ENCODE data around the gene UMODL1.
"Not testable (repeated sequence)": the region's sequence is repeated elsewhere in the genome, so short reads cannot be mapped to it uniquely, and the experiment has no call there.

The UMODL1 gene

GRCh38 chr21:42061195-42061985, 9.7 kb upstream of the UMODL1 start:
- no peak for DNase-seq

DNA sequence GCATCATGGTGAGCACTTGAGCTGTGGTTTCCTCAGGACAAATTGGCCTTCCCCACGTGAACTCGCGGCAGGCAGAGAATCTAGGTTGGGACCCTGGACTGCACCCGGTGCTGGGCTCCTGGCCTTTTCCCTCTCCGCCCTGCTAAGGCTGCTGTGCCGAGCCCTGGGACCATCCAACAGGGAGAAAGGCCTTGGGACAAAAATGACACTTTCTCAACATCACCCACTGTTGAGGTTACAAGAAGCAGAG, 9.2 kb upstream of the UMODL1 start:
- no peak for DNase-seq

GRCh38 chr21:42062236-42063022, 8.7 kb upstream of the UMODL1 start:
- no peak for DNase-seq

GRCh38 chr21:42063191-42063570, 7.9 kb upstream of the UMODL1 start:
- DNase-seq = no peak

DNA sequence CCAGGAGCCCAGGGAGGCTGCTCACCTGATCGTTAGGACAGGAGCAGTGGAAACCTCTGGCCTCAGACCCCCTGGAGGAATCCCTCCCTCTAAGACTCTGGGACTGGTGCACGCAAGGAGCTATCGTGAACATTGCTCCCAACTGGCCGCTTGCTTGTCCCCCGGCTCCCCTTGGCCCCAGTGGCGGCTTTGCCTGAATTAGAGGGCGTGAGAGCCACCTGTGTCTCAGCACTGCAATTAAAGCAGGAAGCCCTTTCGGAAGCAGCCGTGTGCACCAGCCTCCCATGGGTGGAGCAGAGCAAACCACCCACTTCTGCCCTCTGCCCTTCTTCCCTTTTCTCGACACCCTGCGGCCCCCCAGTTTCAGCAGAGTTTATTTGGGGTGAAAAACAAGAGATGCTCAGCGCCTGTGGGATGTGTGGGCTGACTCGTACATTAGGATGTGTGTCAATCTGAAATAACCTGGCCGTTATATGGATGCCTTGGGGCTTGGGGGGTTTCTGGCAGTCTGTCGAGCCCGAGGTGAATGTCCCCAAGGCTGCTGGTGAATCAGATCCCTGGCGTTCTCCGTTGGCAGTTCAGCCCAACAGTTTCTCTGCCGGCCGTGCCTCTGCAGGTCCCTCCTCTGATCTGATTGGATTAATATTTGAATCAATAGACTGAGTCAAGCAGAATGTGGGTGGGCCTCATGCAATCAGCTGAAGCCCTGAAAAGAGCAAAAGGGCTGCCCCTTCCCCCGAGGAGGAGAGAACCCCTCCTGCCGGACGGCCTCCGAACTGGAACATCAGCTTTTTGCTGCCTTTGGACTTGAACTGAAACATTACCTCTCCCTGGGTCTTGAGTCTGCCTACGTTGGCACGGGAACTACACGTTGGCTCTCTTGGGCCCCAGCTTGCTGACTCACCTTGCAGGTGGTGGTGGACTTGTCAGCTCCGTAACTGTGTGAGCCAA, 7.3 kb upstream of the UMODL1 start:
- no peak for DNase-seq

- no peak for DNase-seq
Observed at GRCh38 chr21:42066521-42066920, 4.6 kb upstream of the UMODL1 start.

DNA sequence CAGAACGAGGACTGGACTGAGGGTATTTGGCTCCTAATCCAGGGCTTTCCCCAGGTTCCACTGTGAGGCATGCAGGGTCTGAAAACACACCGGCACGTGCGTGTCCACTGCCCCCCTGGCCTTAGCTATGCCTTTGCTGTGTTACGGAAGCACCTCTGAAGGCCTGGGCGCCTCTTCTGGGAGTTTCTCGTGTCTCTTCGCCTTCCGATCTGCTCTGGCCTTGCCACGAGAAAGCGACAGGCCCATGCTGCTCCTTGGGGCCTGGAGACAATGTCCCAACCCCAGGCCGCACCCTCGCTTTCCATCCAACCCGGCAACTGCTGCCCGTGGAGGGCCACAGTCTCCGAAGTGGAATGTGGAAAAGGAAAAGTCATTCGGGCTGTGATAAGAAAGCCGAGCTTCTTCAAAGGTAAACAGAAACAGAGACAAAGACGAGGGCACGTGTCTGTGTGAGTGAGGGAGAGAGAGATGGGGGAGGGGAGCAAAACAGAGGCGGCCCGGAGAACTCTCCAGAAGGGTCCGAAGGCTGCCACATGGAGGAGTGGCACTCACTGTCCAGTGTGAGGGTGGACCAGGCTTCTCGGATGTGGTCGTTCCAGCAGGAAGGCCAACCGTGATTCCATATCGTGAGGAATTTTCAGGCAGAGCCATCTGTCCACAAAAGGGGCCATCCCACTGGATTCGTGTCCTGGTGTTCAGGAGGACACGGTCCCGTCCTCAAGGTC, 3.4 kb upstream of the UMODL1 start:
- DNase-seq = no peak

DNA sequence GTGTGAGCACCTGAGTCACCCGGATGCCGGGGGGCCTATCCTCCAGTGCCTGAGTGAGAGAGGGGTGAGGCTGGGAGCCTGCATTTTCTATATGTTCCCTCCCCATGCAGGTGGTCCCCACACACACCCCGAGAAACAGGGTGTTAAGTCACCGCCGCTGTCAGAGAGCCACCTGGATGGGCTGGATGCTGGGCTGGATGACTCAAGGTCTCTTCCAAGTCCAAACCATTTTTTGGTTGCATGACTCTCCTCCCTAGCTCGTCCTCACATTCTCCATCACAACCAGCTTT, 2.9 kb upstream of the UMODL1 start:
- no peak for DNase-seq

DNA sequence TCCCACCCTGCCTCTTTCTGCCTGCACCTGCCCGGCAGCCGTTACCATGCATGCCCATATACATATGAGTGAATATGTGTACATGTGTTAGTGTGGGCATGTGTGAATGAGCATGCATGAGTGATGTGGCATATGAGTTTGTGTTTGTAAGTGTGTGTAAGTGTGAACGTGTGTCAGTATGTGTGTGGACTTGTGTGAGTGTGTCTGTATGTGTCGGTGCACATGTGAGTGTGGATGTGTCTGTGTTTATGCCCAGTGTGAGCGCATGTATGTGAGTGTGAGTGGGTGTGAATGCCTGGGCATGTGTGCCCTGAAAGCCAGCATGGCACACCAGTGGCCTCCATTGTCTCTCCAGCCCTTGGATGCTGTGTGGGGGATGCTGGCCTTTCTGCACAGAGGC, 2.5 kb upstream of the UMODL1 start:
- DNase-seq = no peak

DNA sequence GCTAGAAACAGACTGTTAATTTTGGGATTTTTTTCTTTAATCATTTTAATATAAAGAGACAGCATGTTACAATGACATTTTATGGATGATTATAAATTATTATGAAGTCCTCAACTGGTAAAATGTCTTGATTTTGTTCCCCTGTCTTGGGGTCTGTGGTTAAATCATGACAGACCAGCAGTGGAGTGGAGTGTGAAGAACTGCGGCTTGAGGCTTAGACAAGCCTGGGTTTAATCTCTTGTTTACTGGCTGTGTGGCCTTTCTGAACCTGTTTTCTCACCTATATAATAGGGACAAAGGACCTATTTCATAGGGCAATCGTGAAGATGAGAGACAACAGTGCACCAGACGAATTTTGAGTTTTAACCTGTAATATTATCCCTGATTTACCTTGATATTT, 1.8 kb upstream of the UMODL1 start:
- DNase-seq = no peak

DNA sequence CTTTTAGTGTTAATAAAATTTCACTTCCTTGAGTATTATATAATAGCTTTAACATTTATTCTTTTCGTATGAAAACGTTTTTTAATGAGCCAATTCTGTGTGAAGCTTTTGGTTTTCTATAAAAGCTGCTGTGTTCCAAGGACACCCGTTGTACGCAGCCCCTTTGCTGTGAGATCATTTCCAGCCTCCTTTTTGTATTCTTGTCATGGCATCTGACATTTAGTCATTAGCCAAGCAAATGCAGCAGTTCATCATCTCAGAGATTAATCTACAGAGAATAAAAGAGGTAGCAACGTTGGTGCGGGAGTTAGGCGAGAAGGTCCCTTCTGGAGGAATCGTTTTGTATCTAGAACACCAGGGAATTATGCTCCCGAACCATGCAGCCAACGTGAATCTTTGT, 1.3 kb upstream of the UMODL1 start:
- DNase-seq = no peak

GRCh38 chr21:42073145-42074099, 2.3 kb downstream of the UMODL1 start:
- no peak for DNase-seq

DNA sequence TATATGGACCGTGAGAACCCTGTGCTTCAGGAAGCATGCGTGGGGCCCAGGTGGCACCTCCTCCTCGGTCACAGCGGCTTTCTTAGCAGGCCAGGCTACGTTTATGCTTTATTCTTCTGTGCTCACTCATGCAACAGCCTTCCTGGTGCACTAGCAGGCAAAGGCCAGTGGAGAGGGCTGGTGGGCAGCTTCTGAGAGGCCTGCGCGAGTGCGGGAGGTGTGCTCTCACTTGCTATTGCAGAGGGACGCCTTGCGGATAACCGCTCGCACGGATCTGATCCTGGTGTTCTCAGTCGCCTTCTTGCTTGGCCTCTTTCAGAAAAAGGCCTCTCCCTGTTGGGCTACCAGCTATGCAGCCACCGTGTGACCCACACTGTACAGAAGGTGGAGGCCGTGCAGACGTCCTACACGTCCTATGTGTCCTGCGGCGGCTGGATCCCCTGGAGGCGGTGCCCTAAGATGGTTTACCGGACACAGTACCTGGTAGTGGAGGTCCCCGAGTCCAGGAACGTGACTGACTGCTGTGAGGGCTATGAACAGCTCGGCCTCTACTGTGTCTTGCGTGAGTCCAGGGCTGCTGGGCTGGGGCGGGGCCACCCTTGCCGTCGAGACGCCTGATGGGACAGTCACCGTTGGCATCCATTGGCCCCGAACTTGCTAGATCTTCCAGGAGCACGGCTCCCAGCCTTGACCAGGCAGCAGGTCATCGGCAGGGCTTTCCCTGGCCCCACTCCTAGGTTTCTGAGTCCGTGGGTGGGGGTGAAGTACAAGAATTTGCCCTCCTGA, 4.8 kb downstream of the UMODL1 start:
- DNase-seq = no peak

DNA sequence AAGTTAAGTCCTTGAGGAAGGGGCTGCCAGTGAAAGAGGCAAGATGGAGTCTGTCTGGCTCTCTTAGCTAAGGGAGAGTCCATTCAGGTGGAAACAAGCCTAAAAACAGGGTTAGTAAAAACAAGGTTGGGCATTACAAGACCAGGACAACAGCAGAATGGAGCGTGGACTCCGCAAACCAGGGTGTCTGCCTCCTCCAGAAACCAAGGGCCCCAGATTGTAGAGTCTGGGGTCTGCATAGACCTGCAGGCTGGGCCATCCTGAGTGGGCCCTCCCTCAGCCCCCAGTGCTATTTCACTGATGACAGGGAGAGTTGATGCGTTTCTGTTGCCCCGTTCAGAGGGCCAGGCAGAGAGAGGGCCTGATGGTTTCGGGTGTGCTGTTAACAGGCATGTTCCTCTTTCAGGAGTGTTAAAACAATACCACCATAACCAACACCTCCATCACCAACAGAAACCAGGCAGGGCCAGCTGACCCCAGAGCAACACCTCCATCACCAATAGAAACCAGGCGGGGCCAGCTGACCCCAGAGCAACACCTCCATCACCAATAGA, 6.6 kb downstream of the UMODL1 start:
- not testable (repeated sequence) for DNase-seq

DNA sequence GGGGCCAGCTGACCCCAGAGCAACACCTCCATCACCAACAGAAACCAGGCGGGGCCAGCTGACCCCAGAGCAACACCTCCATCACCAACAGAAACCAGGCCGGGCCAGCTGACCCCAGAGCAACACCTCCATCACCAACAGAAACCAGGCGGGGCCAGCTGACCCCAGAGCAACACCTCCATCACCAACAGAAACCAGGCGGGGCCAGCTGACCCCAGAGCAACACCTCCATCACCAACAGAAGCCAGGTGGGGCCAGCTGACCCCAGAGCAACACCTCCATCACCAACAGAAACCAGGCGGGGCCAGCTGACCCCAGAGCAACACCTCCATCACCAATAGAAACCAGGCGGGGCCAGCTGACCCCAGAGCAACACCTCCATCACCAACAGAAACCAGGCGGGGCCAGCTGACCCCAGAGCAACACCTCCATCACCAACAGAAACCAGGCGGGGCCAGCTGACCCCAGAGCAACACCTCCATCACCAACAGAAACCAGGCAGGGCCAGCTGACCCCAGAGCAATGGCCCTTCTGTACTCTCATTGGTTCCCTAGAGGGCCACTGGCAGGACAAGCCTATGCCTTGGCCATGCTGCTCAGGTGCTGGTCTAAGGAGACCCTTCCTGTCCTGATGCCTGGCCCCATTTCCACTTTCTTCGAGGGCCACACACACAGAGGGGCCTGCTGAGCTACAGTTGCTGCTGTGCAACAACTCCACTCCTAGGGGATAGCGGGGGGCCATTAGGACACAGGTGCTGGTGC, 7.3 kb downstream of the UMODL1 start:
- DNase-seq = not testable (repeated sequence)

- DNase-seq = no peak
Observed at GRCh38 chr21:42079008-42079938, 8.2 kb downstream of the UMODL1 start.

DNA sequence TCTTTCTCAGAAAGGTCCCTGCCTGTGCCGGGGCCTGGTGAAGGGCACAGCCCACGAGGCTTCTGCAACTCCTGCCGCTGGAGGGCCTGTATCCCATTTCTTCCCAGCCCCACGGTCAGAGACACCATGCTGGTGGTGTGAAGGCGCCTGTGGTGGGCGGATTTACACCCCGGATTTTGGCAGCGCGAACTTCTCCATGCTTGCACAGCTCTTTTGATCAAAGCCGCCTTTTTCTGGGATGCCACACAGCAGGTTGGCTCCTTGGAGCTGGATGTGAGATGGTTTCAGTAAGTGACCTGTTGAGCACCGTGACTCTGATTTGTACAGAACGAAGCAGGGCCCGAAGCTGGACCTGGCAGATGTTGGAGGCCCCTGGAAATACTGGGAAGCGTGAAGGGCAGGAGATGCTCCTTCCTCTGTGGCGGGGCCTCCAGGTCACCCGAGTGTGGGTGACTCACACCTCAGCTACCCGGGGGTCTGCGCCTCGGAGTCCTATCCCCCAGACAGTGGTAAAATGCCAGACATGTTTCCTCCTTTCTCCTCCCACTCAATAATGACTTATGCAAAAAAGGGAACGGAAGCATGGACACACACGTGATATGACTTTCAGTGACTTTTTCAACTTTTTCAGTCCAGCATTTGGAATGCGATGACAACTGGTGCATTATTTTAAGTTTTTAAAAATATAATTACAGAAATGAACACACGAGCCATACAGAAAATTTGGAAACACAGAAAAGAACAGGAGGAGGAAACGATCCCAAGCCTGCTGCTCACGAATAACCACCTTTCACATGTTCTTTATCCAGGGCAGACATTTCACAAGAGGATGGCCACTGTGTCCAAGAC, 9.0 kb downstream of the UMODL1 start:
- DNase-seq = no peak

DNA sequence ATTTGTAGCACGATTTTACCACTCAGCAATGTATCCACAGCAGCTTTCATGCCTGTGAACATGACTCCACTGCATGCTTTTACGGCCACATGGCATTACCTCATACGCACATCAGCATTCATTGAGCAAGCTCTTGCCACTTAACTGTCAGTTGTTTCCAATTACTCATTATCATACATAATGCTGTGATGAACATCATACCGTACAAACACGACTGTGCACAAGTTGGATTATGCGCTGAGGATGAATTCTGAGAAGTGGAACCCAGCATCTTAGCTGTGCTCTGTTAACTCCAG, 9.6 kb downstream of the UMODL1 start:
- no peak for DNase-seq
